SK-N-SH treated with all-trans-retinoic acid at 6 μM for 48 hours (cell line): ENCODE data around the gene ADCY1.

Experiments
- ATAC-seq: fragments of 200-7000 bp; cut with Tn5 transposase; 3 replicates; pipeline ENCODE4 v1.9.1; 2020; ENCODE audit warnings: mild to moderate bottlenecking, moderate library complexity
- BACH2 ChIP-seq: fragments of 250-450 bp; sonication (Bioruptor Pico); IDR thresholded peaks from 2 replicates; pipeline ENCODE4 v1.9.0; 2021; ENCODE audit warnings: mild to moderate bottlenecking, borderline replicate concordance
- CSDC2 ChIP-seq: fragments of 250-450 bp; sonication (Bioruptor Pico); IDR thresholded peaks from 2 replicates; pipeline ENCODE4 v1.5.0; 2020; ENCODE audit warnings: mild to moderate bottlenecking, moderate library complexity
- ESRRG ChIP-seq: fragments of 250-450 bp; sonication (Bioruptor Pico); IDR thresholded peaks from 2 replicates; pipeline ENCODE4 v1.6.1; 2021; ENCODE audit warnings: mild to moderate bottlenecking
- GLIS3 ChIP-seq: fragments of 250-450 bp; sonication (Bioruptor Pico); IDR thresholded peaks from 2 replicates; pipeline ENCODE4 v1.5.0; 2020; ENCODE audit warnings: mild to moderate bottlenecking, moderate library complexity
- ISL1 ChIP-seq: fragments of 250-450 bp; sonication (Bioruptor Pico); IDR thresholded peaks from 2 replicates; pipeline ENCODE4 v2.1.2; 2022; ENCODE audit warnings: mild to moderate bottlenecking, moderate library complexity
- OSR1 ChIP-seq: fragments of 250-450 bp; sonication (Bioruptor Pico); IDR thresholded peaks from 2 replicates; pipeline ENCODE4 v1.8.0; 2022; ENCODE audit warnings: moderate library complexity, mild to moderate bottlenecking, inconsistent platforms
- PPARA ChIP-seq: fragments of 250-450 bp; sonication (Bioruptor Pico); IDR thresholded peaks from 2 replicates; pipeline ENCODE4 v1.5.0; 2020; ENCODE audit warnings: mild to moderate bottlenecking, borderline replicate concordance
- SNAI2 ChIP-seq: fragments of 250-450 bp; sonication (Bioruptor Pico); IDR thresholded peaks from 2 replicates; pipeline ENCODE4 v1.5.0; 2020; ENCODE audit warnings: mild to moderate bottlenecking, moderate library complexity
- TCF4 ChIP-seq: fragments of 250-450 bp; sonication (Bioruptor Pico); IDR thresholded peaks from 2 replicates; pipeline ENCODE4 v1.8.0; 2021; ENCODE audit warnings: mild to moderate bottlenecking, moderate library complexity, borderline replicate concordance
- TOX ChIP-seq: fragments of 250-450 bp; sonication (Bioruptor Pico); IDR thresholded peaks from 2 replicates; pipeline ENCODE4 v1.8.0; 2021; ENCODE audit warnings: mild to moderate bottlenecking, moderate library complexity, borderline replicate concordance
- ZC3H10 ChIP-seq: fragments of 250-450 bp; sonication (Bioruptor Pico); IDR thresholded peaks from 2 replicates; pipeline ENCODE4 v1.5.1; 2021; ENCODE audit warnings: mild to moderate bottlenecking, moderate library complexity
- ZFP3 ChIP-seq: fragments of 250-450 bp; sonication (Bioruptor Pico); IDR thresholded peaks from 2 replicates; pipeline ENCODE4 v1.5.0; 2020; ENCODE audit warnings: mild to moderate bottlenecking, moderate library complexity
- TF ChIP-seq, protein P1 (sequence below): fragments of 250-450 bp; sonication (Bioruptor Pico); IDR thresholded peaks from 2 replicates; pipeline ENCODE4 v1.5.0; 2020; ENCODE audit warnings: mild to moderate bottlenecking, moderate library complexity
- TF ChIP-seq, protein P2 (sequence below): fragments of 250-450 bp; sonication (Bioruptor Pico); IDR thresholded peaks from 2 replicates; pipeline ENCODE4 v1.5.1; 2020; ENCODE audit warnings: low read depth, mild to moderate bottlenecking, moderate library complexity
- TF ChIP-seq, protein P3 (sequence below): fragments of 250-450 bp; sonication (Bioruptor Pico); IDR thresholded peaks from 2 replicates; pipeline ENCODE4 v1.8.0; 2021; ENCODE audit warnings: low read depth, mild to moderate bottlenecking, moderate library complexity, borderline replicate concordance
- TF ChIP-seq, protein P4 (sequence below): fragments of 250-450 bp; sonication (Bioruptor Pico); IDR thresholded peaks from 2 replicates; pipeline ENCODE4 v1.8.0; 2020; ENCODE audit warnings: mild to moderate bottlenecking, moderate library complexity, borderline replicate concordance

Gene ADCY1

DNA sequence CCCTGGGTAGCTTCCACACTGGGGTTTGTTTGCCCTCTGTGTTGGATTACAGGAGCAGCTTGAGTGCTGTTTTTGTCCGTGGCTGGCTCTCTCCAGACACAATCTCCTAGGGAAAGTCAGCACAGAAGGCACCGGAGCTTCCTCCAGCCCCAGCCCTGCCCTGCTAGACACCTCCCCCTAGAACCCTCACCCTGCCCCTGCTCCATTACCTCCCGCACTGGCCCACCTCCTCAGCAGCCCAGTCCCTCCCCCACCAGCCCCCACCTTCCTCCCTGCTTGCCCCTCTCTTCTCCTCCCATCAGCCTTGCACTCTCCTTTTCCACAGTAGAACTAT lies 130.5 kb downstream of the ADCY1 start:
- no peak for ATAC-seq
- TF ChIP-seq ISL1 (CRISPR knock-in tag) (no peak), TCF4 (CRISPR knock-in tag) (no peak), ZFP3 (no peak), PPARA (no peak), BACH2 (no peak)
- TF ChIP-seq, protein P1, sequence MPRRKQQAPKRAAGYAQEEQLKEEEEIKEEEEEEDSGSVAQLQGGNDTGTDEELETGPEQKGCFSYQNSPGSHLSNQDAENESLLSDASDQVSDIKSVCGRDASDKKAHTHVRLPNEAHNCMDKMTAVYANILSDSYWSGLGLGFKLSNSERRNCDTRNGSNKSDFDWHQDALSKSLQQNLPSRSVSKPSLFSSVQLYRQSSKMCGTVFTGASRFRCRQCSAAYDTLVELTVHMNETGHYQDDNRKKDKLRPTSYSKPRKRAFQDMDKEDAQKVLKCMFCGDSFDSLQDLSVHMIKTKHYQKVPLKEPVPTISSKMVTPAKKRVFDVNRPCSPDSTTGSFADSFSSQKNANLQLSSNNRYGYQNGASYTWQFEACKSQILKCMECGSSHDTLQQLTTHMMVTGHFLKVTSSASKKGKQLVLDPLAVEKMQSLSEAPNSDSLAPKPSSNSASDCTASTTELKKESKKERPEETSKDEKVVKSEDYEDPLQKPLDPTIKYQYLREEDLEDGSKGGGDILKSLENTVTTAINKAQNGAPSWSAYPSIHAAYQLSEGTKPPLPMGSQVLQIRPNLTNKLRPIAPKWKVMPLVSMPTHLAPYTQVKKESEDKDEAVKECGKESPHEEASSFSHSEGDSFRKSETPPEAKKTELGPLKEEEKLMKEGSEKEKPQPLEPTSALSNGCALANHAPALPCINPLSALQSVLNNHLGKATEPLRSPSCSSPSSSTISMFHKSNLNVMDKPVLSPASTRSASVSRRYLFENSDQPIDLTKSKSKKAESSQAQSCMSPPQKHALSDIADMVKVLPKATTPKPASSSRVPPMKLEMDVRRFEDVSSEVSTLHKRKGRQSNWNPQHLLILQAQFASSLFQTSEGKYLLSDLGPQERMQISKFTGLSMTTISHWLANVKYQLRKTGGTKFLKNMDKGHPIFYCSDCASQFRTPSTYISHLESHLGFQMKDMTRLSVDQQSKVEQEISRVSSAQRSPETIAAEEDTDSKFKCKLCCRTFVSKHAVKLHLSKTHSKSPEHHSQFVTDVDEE (CRISPR knock-in tag), result no peak
- TF ChIP-seq, protein P2, sequence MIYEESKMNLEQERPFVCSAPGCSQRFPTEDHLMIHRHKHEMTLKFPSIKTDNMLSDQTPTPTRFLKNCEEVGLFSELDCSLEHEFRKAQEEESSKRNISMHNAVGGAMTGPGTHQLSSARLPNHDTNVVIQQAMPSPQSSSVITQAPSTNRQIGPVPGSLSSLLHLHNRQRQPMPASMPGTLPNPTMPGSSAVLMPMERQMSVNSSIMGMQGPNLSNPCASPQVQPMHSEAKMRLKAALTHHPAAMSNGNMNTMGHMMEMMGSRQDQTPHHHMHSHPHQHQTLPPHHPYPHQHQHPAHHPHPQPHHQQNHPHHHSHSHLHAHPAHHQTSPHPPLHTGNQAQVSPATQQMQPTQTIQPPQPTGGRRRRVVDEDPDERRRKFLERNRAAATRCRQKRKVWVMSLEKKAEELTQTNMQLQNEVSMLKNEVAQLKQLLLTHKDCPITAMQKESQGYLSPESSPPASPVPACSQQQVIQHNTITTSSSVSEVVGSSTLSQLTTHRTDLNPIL (CRISPR knock-in tag), result no peak
- TF ChIP-seq, all 23 proteins: peak for 0

DNA sequence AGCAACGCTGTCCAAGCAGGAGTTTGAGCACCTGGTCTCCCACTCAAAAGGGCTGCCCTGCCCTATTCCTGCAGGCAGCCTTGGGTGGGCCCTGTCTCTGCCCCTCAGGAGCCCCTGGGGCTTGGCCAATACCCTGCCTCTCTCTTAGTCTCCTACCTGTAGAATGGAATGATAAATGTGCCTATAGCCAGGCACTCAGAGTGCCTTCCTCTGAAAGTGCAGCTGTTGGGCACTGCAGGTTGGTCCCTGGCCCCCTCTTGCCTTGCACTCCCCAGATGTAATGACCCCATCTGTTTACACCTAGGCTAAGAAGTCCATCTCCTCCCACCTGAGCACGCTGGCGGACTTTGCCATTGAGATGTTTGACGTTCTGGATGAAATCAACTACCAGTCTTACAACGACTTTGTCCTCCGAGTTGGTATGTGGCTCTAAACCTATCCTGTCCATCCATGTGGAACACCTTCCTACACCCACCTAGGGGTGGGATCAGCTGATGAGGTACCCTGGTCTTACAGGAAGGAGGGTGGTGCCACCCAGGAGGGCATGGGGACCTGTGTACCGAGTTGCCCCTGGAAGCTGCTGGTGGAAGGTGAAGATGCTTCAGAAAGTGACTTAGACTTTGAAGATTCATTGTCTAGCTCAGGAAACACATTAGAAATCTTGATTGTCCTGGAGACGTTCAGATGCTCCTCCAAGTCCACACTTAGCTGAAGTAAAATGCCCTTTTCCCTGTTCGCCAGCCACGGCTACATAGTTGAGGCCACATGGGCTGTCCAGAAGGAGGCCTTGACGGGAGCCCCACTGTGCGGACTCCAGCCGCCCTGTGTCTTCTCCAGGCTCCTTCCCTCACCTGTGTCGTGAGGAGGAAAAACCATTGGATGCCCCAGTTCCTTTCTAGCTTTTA lies 134.1 kb downstream of the ADCY1 start:
- no peak for ATAC-seq
- TF ChIP-seq, protein P3, sequence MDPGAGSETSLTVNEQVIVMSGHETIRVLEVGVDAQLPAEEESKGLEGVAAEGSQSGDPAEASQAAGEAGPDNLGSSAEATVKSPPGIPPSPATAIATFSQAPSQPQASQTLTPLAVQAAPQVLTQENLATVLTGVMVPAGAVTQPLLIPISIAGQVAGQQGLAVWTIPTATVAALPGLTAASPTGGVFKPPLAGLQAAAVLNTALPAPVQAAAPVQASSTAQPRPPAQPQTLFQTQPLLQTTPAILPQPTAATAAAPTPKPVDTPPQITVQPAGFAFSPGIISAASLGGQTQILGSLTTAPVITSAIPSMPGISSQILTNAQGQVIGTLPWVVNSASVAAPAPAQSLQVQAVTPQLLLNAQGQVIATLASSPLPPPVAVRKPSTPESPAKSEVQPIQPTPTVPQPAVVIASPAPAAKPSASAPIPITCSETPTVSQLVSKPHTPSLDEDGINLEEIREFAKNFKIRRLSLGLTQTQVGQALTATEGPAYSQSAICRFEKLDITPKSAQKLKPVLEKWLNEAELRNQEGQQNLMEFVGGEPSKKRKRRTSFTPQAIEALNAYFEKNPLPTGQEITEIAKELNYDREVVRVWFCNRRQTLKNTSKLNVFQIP (CRISPR knock-in tag), result no peak
- no peak for TF ChIP-seq OSR1

DNA sequence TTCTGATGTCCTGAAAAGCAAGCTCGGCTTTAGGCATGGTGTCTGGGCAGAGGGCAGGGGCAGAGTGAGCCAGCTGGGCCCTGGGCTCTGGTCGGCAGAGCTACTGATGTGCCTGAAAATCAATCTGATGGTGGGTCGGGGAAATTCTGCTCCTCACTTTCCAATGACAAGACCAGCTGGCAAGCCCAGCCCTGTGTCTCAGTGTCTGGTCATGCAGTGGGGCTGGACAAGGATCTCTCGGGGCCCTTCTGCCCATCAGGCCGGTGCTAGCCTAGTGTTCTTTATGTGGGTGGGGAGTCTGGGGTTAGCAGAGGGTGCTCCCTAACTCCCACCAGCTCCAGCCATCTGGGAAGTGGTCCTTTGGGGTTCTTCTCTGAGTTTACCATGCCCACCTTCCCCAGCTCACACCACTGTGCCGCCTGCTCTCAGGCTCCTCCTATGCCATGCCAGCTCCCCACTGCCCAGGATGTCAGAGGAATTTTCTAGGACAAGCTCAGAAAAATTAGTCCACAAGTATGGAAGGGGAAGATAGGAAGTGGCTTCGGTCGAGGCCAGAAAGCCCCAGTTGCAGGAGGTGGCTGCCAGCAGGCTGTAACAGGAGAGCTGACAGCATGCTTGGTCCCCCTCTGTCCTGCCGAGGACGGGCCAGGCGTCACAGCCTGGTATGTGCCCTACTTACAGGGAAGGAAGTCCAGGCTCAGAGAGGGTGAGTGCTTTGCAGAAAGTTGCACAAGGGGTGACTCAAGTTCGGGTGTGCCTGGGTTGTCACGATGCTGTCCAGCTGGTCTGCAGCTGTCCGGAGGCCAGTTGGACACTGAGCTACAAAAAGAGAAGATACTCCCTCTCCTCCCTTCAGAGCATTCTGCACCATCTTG lies 135.2 kb downstream of the ADCY1 start:
- no peak for ATAC-seq
- TF ChIP-seq ESRRG (CRISPR knock-in tag) (no peak), ZC3H10 (CRISPR knock-in tag) (no peak), GLIS3 (CRISPR knock-in tag) (no peak), CSDC2 (CRISPR knock-in tag) (no peak), TOX (CRISPR knock-in tag) (no peak), BACH2 (no peak), OSR1 (no peak), PPARA (no peak), ZFP3 (no peak), TCF4 (CRISPR knock-in tag) (no peak), SNAI2 (no peak)
- TF ChIP-seq, protein P4, sequence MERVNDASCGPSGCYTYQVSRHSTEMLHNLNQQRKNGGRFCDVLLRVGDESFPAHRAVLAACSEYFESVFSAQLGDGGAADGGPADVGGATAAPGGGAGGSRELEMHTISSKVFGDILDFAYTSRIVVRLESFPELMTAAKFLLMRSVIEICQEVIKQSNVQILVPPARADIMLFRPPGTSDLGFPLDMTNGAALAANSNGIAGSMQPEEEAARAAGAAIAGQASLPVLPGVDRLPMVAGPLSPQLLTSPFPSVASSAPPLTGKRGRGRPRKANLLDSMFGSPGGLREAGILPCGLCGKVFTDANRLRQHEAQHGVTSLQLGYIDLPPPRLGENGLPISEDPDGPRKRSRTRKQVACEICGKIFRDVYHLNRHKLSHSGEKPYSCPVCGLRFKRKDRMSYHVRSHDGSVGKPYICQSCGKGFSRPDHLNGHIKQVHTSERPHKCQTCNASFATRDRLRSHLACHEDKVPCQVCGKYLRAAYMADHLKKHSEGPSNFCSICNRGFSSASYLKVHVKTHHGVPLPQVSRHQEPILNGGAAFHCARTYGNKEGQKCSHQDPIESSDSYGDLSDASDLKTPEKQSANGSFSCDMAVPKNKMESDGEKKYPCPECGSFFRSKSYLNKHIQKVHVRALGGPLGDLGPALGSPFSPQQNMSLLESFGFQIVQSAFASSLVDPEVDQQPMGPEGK (CRISPR knock-in tag), result no peak
- TF ChIP-seq, protein P2 (CRISPR knock-in tag), result no peak
- TF ChIP-seq, protein P3 (CRISPR knock-in tag), result no peak
